HepG2 (cell line): ENCODE data around the gene E2F1. TPM values are rescaled to one million over a fixed set of nuclear protein-coding genes. Genes with fewer than 3 reads are reported as not detected.

ENCODE experiments used
- AHR ChIP-seq: IDR thresholded peaks from 2 replicates; pipeline ENCODE4 v1.6.1; 2018; ENCODE audit warnings: missing genetic modification reagents, missing compliant biosample characterization
- ATF4 ChIP-seq, 2 experiments: fragments of 450-650 bp in 1 of 2; sonication (generic) in 1 of 2; formaldehyde crosslinking; IDR thresholded peaks; 2 replicates each; pipeline versions ENCODE4 v1.5.0 to v1.8.0; 2020 to 2022; ENCODE audit warnings: mild to moderate bottlenecking in 1 of 2, missing genetic modification reagents in 1 of 2
- ATRX ChIP-seq: sonication (generic); formaldehyde crosslinking; IDR thresholded peaks from 2 replicates; pipeline ENCODE4 v1.4.0; 2020; ENCODE audit warnings: missing genetic modification reagents, borderline replicate concordance
- DZIP1 ChIP-seq: sonication (generic); formaldehyde crosslinking; IDR thresholded peaks from 2 replicates; pipeline ENCODE4 v1.5.0; 2020; ENCODE audit warnings: mild to moderate bottlenecking, missing genetic modification reagents
- HIVEP1 ChIP-seq: sonication (generic); formaldehyde crosslinking; IDR thresholded peaks from 2 replicates; pipeline ENCODE4 v1.4.0; 2020; ENCODE audit warnings: mild to moderate bottlenecking, missing genetic modification reagents
- ISX ChIP-seq: sonication (generic); formaldehyde crosslinking; conservative IDR thresholded peaks from 2 replicates; pipeline ENCODE4 v1.5.0; 2020; ENCODE audit warnings: missing genetic modification reagents
- KLF6 ChIP-seq: IDR thresholded peaks from 2 replicates; pipeline ENCODE4 v1.8.0; 2016; ENCODE audit warnings: missing biosample characterization, missing genetic modification reagents
- MATR3 ChIP-seq: sonication (generic); formaldehyde crosslinking; IDR thresholded peaks from 2 replicates; pipeline ENCODE4 v1.4.0; 2020; ENCODE audit warnings: missing genetic modification reagents
- PATZ1 ChIP-seq: sonication (generic); formaldehyde crosslinking; IDR thresholded peaks from 2 replicates; pipeline ENCODE4 v1.4.0; 2020; ENCODE audit warnings: missing genetic modification reagents
- SALL1 ChIP-seq: sonication (generic); formaldehyde crosslinking; IDR thresholded peaks from 2 replicates; pipeline ENCODE4 v1.8.0; 2022; ENCODE audit warnings: mild to moderate bottlenecking, missing genetic modification reagents
- SKI ChIP-seq: fragments of 450-650 bp; IDR thresholded peaks from one replicate; pipeline ENCODE4 v1.6.1; 2018; ENCODE audit warnings: mild to moderate bottlenecking; ENCODE audit not compliant: partially characterized antibody
- TOPORS ChIP-seq: sonication (generic); formaldehyde crosslinking; IDR thresholded peaks from 2 replicates; pipeline ENCODE4 v1.8.0; 2023; ENCODE audit warnings: mild to moderate bottlenecking, missing genetic modification reagents
- ZBTB38 ChIP-seq: sonication (generic); formaldehyde crosslinking; IDR thresholded peaks from 2 replicates; pipeline ENCODE4 v1.5.1; 2020; ENCODE audit warnings: mild to moderate bottlenecking, missing genetic modification reagents
- ZFP36L2 ChIP-seq: sonication (generic); formaldehyde crosslinking; IDR thresholded peaks from 2 replicates; pipeline ENCODE4 v1.4.0; 2020; ENCODE audit warnings: missing genetic modification reagents
- ZNF235 ChIP-seq: sonication (generic); formaldehyde crosslinking; IDR thresholded peaks from 2 replicates; pipeline ENCODE4 v1.8.1; 2023; ENCODE audit warnings: mild to moderate bottlenecking, missing genetic modification reagents, borderline replicate concordance
- ZNF510 ChIP-seq: sonication (generic); formaldehyde crosslinking; IDR thresholded peaks from 2 replicates; pipeline ENCODE4 v1.4.0; 2020; ENCODE audit warnings: low read depth, mild to moderate bottlenecking, missing genetic modification reagents
- polyA plus RNA-seq, 8 experiments: library from polyadenylated mRNA; depleted of rRNA in 3 of 8; stranded (reverse) in 7 of 8; unstranded in 1 of 8; fragments of >200 nt; fragmentation: Illumina TruSeq in 4 of 8; extraction: Trizol in 4 of 8; gene quantifications; 2 replicates each; pipeline versions ENCODE4 v1.2.1 to v1.2.3, GENCODE V29; 2011 to 2016; ENCODE audit warnings: low read depth in 4 of 8, missing spikeins in 1 of 8, mixed read lengths in 1 of 8; ENCODE audit not compliant: insufficient read depth in 1 of 8
- total RNA-seq, 5 experiments: library from RNA; depleted of rRNA; stranded (reverse); fragments of >200 nt; fragmentation: Illumina TruSeq; extraction: Trizol; gene quantifications; 2 replicates each; pipeline ENCODE4 v1.2.3, GENCODE V29; 2016; ENCODE audit warnings: low read depth in 1 of 5
- TF ChIP-seq, protein P1 (sequence below): sonication (generic); formaldehyde crosslinking; IDR thresholded peaks from 2 replicates; pipeline ENCODE4 v1.4.0; 2020; ENCODE audit warnings: missing genetic modification reagents
- TF ChIP-seq, protein P2 (sequence below): sonication (generic); formaldehyde crosslinking; IDR thresholded peaks from 2 replicates; pipeline ENCODE4 v1.4.0; 2020; ENCODE audit warnings: missing genetic modification reagents
- TF ChIP-seq, protein P3 (sequence below): sonication (generic); formaldehyde crosslinking; IDR thresholded peaks from 2 replicates; pipeline ENCODE4 v1.8.1; 2023; ENCODE audit warnings: mild to moderate bottlenecking, inconsistent platforms, moderate library complexity, missing genetic modification reagents, borderline replicate concordance
- TF ChIP-seq, protein P4 (sequence below): sonication (generic); formaldehyde crosslinking; IDR thresholded peaks from 2 replicates; pipeline ENCODE4 v1.4.0; 2020; ENCODE audit warnings: missing genetic modification reagents

Gene E2F1
- total and polyA plus RNA-seq, 2 of the 13 experiments (the other 11 are each of a cell fraction or from before 2014, with no cell fraction given): 25.5 to 39.4 TPM

DNA sequence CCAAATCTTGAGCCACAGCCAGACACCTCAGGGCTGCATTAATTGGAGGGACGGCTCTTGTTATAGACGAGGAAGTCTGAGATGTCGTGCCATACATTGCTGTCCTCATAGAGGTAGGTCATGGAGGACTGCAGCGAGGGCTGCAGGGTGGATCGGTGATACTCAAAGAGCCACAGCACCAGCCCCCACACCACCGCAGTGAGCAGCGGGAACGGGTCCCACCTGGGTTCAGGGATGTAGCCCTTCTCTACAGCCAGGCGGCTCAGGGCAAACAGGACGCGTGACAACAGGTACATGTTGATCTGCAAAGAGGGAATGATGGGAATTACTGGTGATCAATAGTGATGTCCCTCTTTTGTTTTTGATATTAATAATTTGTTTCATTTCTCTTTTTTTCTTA is 21.5 kb upstream of the E2F1 start (continued):
- TF ChIP-seq MATR3 (CRISPR knock-in tag) (no peak), ZNF510 (no peak), DZIP1 (CRISPR knock-in tag) (no peak), SKI (no peak), PATZ1 (no peak), ZFP36L2 (CRISPR knock-in tag) (no peak), ATF4 (CRISPR knock-in tag; IDR thresholded peaks at IDR 0.05) (no peak), HIVEP1 (CRISPR knock-in tag) (no peak), TOPORS (no peak), ISX (CRISPR knock-in tag) (no peak), KLF6 (CRISPR knock-in tag) (no peak), ZBTB38 (CRISPR knock-in tag) (peak; percentile 82), SALL1 (CRISPR knock-in tag) (peak; percentile 21; the same call in 1 of the 2 replicates), ATRX (no peak), ZNF235 (no peak), AHR (no peak)
- TF ChIP-seq, protein P1, sequence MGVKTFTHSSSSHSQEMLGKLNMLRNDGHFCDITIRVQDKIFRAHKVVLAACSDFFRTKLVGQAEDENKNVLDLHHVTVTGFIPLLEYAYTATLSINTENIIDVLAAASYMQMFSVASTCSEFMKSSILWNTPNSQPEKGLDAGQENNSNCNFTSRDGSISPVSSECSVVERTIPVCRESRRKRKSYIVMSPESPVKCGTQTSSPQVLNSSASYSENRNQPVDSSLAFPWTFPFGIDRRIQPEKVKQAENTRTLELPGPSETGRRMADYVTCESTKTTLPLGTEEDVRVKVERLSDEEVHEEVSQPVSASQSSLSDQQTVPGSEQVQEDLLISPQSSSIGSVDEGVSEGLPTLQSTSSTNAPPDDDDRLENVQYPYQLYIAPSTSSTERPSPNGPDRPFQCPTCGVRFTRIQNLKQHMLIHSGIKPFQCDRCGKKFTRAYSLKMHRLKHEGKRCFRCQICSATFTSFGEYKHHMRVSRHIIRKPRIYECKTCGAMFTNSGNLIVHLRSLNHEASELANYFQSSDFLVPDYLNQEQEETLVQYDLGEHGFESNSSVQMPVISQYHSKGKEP (CRISPR knock-in tag): no peak
- TF ChIP-seq, protein P2, sequence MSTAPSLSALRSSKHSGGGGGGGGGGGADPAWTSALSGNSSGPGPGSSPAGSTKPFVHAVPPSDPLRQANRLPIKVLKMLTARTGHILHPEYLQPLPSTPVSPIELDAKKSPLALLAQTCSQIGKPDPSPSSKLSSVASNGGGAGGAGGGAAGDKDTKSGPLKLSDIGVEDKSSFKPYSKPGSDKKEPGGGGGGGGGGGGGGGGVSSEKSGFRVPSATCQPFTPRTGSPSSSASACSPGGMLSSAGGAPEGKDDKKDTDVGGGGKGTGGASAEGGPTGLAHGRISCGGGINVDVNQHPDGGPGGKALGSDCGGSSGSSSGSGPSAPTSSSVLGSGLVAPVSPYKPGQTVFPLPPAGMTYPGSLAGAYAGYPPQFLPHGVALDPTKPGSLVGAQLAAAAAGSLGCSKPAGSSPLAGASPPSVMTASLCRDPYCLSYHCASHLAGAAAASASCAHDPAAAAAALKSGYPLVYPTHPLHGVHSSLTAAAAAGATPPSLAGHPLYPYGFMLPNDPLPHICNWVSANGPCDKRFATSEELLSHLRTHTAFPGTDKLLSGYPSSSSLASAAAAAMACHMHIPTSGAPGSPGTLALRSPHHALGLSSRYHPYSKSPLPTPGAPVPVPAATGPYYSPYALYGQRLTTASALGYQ: no peak
- TF ChIP-seq, protein P3, sequence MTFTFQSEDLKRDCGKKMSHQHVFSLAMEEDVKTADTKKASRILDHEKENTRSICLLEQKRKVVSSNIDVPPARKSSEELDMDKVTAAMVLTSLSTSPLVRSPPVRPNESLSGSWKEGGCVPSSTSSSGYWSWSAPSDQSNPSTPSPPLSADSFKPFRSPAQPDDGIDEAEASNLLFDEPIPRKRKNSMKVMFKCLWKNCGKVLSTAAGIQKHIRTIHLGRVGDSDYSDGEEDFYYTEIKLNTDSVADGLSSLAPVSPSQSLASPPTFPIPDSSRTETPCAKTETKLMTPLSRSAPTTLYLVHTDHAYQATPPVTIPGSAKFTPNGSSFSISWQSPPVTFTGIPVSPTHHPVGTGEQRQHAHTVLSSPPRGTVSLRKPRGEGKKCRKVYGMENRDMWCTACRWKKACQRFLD (CRISPR knock-in tag): no peak
- TF ChIP-seq, protein P4, sequence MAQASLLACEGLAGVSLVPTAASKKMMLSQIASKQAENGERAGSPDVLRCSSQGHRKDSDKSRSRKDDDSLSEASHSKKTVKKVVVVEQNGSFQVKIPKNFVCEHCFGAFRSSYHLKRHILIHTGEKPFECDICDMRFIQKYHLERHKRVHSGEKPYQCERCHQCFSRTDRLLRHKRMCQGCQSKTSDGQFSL (CRISPR knock-in tag): no peak
